Caco-2 (cell line): Measurements from ENCODE around the gene DSCAML1. TPM values are rescaled to one million over a fixed set of nuclear protein-coding genes. Genes with fewer than 3 reads are reported as not detected.

Experiments used
- BruUV-seq: library from RNA; stranded (reverse); fragments of 400-500 nt; replicated peaks from 2 replicates; lab custom pipeline; 2021; lab: Mats Ljungman, UMichigan
- CTCF ChIA-PET: fragments of 300-600 bp; sonication (Branson Sonifier 250); formaldehyde crosslinking; loops from one replicate; lab custom pipeline; 2022; ENCODE audit warnings: antibody characterized with exemption; lab: Charles Lee
- POLR2A ChIA-PET: fragments of 300-600 bp; sonication (Branson Sonifier 250); formaldehyde crosslinking; loops from one replicate; lab custom pipeline; 2022; ENCODE audit warnings: antibody characterized with exemption; lab: Charles Lee
- DNase-seq, 2 experiments: peaks; one replicate each; pipeline versions ENCODE4 v3.0.0 to v3.0.0-alpha.2; 2020 to 2022
- H3K27me3 ChIP-seq: replicated peaks from 2 replicates; pipeline ENCODE4 v1.6.0; 2011; ENCODE audit warnings: low read length; ENCODE audit not compliant: control insufficient read depth, insufficient read depth
- H3K36me3 ChIP-seq: 2 replicates; pipeline ENCODE4 v1.5.1; 2011; ENCODE audit warnings: low read length; ENCODE audit not compliant: control insufficient read depth, insufficient read depth
- H3K4me1 ChIP-seq: fragments of 250-450 bp; sonication (Bioruptor Pico); 2 replicates; pipeline ENCODE4 v1.5.1; 2020; ENCODE audit warnings: mild to moderate bottlenecking
- H3K4me3 ChIP-seq: 2 replicates; pipeline ENCODE4 v1.5.1; 2011; ENCODE audit warnings: low read depth, mild to moderate bottlenecking, control low read depth, low read length
- H3K9me3 ChIP-seq: fragments of 250-450 bp; sonication (Bioruptor Pico); 2 replicates; pipeline ENCODE4 v1.5.1; 2020; ENCODE audit warnings: mild to moderate bottlenecking, moderate library complexity
- H3K27ac Mint-ChIP-seq: one replicate; pipeline ENCODE4 v1.8.0; 2022; ENCODE audit warnings: mixed read lengths; ENCODE audit not compliant: unreplicated experiment
- H3K27me3 Mint-ChIP-seq: one replicate; pipeline ENCODE4 v1.8.0; 2022; ENCODE audit warnings: mixed read lengths; ENCODE audit not compliant: insufficient read depth, unreplicated experiment
- H3K36me3 Mint-ChIP-seq: one replicate; pipeline ENCODE4 v1.8.0; 2022; ENCODE audit warnings: mild to moderate bottlenecking, mixed read lengths; ENCODE audit not compliant: insufficient read depth, unreplicated experiment
- H3K4me1 Mint-ChIP-seq: one replicate; pipeline ENCODE4 v1.8.0; 2022; ENCODE audit warnings: low read depth, mixed read lengths; ENCODE audit not compliant: unreplicated experiment
- H3K4me3 Mint-ChIP-seq: one replicate; pipeline ENCODE4 v1.8.0; 2022; ENCODE audit warnings: mild to moderate bottlenecking, moderate library complexity, mixed read lengths; ENCODE audit not compliant: unreplicated experiment
- H3K9me3 Mint-ChIP-seq: one replicate; pipeline ENCODE4 v1.8.0; 2022; ENCODE audit warnings: mixed read lengths; ENCODE audit not compliant: unreplicated experiment
- CTCF ChIP-seq, 2 experiments: fragments of 200-600 bp in 1 of 2; IDR thresholded peaks; 1 replicate in 1 of 2; 2 replicates in 1 of 2; pipeline versions ENCODE4 v1.5.1 to v1.8.0; 2011 to 2022; ENCODE audit warnings: antibody characterized with exemption in 1 of 2, control low read depth in 1 of 2, inconsistent platforms in 1 of 2, low read depth in 1 of 2, low read length in 1 of 2, mild to moderate bottlenecking in 1 of 2, moderate library complexity in 1 of 2; ENCODE audit not compliant: insufficient read depth in 1 of 2, severe bottlenecking in 1 of 2, unreplicated experiment in 1 of 2
- intact Hi-C: fragments of 100-400 bp; cut with micrococcal nuclease; formaldehyde crosslinking; loops from one replicate; pipeline ENCODE4 v1.10.0; 2022; ENCODE audit not compliant: unreplicated experiment
- total RNA-seq: library from RNA; stranded (reverse); gene quantifications from 2 replicates; pipeline ENCODE4 v1.2.3, GENCODE V29; 2022

Gene DSCAML1
- total RNA-seq, 1 experiment from 2014 or later: not detected

DNA sequence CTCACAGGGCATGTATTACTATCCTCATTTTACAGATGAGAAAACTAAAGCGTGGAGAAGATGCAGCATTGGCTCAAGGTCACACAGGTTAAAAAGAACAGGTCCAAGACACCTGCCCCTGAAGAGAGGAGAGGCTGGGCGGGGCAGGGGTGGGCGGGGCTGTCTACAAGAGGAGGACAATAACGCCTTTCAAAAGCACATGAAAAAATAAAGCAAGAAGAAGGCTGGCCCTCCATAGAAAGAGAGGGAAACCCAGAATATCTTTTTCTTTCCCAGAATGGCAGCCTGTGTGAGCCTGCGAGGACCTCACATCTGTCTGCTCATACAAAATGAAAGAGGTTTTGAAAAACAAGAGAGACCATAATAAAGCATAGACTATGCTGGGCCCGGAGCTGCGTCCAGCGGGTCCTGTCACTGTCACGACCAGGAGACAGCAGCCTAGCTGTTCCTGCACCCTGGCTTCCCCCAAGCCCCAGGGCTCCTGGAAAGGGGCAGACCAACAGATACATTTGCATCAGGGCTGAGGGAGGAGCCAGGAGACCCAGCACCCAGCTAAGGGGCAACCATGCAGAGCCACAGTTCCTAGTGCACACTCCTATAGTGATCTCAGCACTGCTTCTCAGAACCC is 61.6 kb downstream of the DSCAML1 start:
- no peak overlapping the region for H3K27ac Mint-ChIP-seq

DNA sequence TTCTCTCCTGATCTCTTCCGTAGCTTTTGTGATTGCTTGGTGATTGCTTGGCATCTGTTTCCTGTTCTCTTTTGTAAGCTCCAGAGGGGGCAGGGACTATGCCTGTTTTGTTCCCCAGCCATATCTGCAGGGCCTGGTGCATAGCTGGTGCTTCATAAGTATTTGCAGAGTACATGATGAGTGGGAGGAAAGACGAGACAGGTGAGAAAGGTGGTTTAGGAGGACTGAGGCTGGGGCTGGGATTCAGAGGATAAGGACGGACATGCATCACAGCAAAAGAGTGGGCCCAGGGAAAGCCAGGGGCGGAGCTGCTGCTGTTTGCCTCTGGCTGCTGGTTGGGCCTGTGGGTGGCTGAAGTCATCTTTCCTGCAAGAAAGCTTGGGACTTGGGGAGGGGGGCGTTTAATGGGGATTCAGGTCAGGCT is 62.4 kb downstream of the DSCAML1 start:
- no peak for DNase-seq
- no peaks in the 10 kb centered on the region for H3K9me3 ChIP-seq
- H3K27me3 ChIP-seq: no peaks in the 10 kb centered on the region
- H3K4me1 Mint-ChIP-seq: peaks cover 4% of the 10 kb centered on the region
- no peak overlapping the region for H3K4me3 Mint-ChIP-seq
- H3K27ac Mint-ChIP-seq: no peak overlapping the region
- no peak overlapping the region for H3K4me3 ChIP-seq
- TF ChIP-seq CTCF (IDR thresholded peaks at IDR 0.05; ENCODE audit: insufficient read depth in 1 of 2, low read depth in 1 of 2, low read length in 1 of 2, severe bottlenecking in 1 of 2, unreplicated experiment in 1 of 2): no peak
- H3K36me3 ChIP-seq: no peaks in the 10 kb centered on the region
- intact Hi-C loops: loop anchor here (5.0 kb wide), 1 partner anchor 67 kb away; no protein-coding TSS in a partner anchor
- POLR2A ChIA-PET: no interaction called here
- BruUV-seq: no TSS peak
- no peaks in the 10 kb centered on the region for H3K4me1 ChIP-seq
- H3K36me3 Mint-ChIP-seq: no peaks in the 10 kb centered on the region
- H3K9me3 Mint-ChIP-seq: no peaks in the 10 kb centered on the region
- CTCF ChIA-PET: no interaction called here
- no peaks in the 10 kb centered on the region for H3K27me3 Mint-ChIP-seq

More for the DNA sequence above, 61.6 kb downstream of the DSCAML1 start:
- H3K36me3 Mint-ChIP-seq: no peaks in the 10 kb centered on the region
- no peak overlapping the region for H3K4me3 ChIP-seq
- no peaks in the 10 kb centered on the region for H3K36me3 ChIP-seq
- H3K27me3 Mint-ChIP-seq: no peaks in the 10 kb centered on the region
- TF ChIP-seq CTCF (IDR thresholded peaks at IDR 0.05; ENCODE audit: insufficient read depth in 1 of 2, low read depth in 1 of 2, low read length in 1 of 2, severe bottlenecking in 1 of 2, unreplicated experiment in 1 of 2): no peak
- H3K9me3 Mint-ChIP-seq: no peaks in the 10 kb centered on the region
- H3K4me3 Mint-ChIP-seq: no peak overlapping the region
- ChIA-PET CTCF (no interaction called here), POLR2A (no interaction called here)
- H3K9me3 ChIP-seq: no peaks in the 10 kb centered on the region
- DNase-seq: no peak
- BruUV-seq: no TSS peak
- no peaks in the 10 kb centered on the region for H3K27me3 ChIP-seq
- H3K4me1 Mint-ChIP-seq: no peaks in the 10 kb centered on the region
- intact Hi-C loops: loop anchor here (5.0 kb wide), 1 partner anchor 68 kb away; no protein-coding TSS in a partner anchor
- H3K4me1 ChIP-seq: no peaks in the 10 kb centered on the region

DNA sequence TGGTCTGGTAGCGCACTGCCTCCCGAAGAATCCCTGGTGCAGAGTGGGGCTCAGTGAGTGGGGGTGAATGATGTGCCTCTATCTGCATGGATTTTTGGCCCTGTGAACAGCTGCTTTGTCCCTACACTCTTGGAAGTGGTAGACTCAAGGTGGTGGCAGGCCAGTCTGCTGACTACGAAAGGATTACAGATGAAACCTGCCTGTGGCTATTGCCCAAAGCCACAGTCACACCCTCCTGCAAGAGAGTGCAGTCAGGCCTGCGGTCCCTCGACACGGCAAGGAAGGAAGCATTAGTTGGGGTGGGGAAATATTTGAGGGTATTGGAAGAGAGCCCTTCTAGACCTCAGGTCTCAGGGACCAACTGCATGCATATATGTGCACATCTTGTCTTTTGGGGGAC is 63.7 kb downstream of the DSCAML1 start:
- H3K27me3 Mint-ChIP-seq: no peaks in the 10 kb centered on the region
- intact Hi-C loops: no loop called here
- Histone ChIP-seq H3K27me3 (no peaks in the 10 kb centered on the region), H3K9me3 (peaks cover 4% of the 10 kb centered on the region; the same call in 1 of the 2 replicates), H3K36me3 (no peaks in the 10 kb centered on the region), H3K4me1 (no peaks in the 10 kb centered on the region), H3K4me3 (no peak overlapping the region)
- H3K36me3 Mint-ChIP-seq: no peaks in the 10 kb centered on the region
- CTCF ChIA-PET: no interaction called here
- no peak for TF ChIP-seq CTCF (IDR thresholded peaks at IDR 0.05; ENCODE audit: insufficient read depth in 1 of 2, low read depth in 1 of 2, low read length in 1 of 2, severe bottlenecking in 1 of 2, unreplicated experiment in 1 of 2)
- POLR2A ChIA-PET: no interaction called here
- H3K4me1 Mint-ChIP-seq: peaks cover 4% of the 10 kb centered on the region
- no peak overlapping the region for H3K27ac Mint-ChIP-seq
- H3K4me3 Mint-ChIP-seq: no peak overlapping the region
- no TSS peak for BruUV-seq
- no peaks in the 10 kb centered on the region for H3K9me3 Mint-ChIP-seq
- DNase-seq: no peak
